ENCODE data around the gene PLLP.

Gene PLLP

GRCh38 chr16:57236022-57236350 is 48.5 kb downstream of the PLLP start:
- peaks cover 37% of the 10 kb centered on the region for H3K4me1 Mint-ChIP-seq
- ATAC-seq: no peak
- H3K4me3 Mint-ChIP-seq: no peak overlapping the region

GRCh38 chr16:57235128-57236021 is 49.1 kb downstream of the PLLP start:
- Mint-ChIP-seq H3K4me1 (peaks cover 31% of the 10 kb centered on the region), H3K4me3 (peak overlapping the region; percentile 32), H3K27ac (peak overlapping the region; percentile 83), H3K36me3 (peaks cover 49% of the 10 kb centered on the region), H3K9me3 (no peaks in the 10 kb centered on the region), H3K27me3 (no peaks in the 10 kb centered on the region)
- ATAC-seq: peak; percentile 81

More at GRCh38 chr16:57236022-57236350, 48.5 kb downstream of the PLLP start:
- Mint-ChIP-seq H3K9me3 (no peaks in the 10 kb centered on the region), H3K36me3 (peaks cover 43% of the 10 kb centered on the region), H3K27ac (peak overlapping the region; percentile 83), H3K27me3 (no peaks in the 10 kb centered on the region)

GRCh38 chr16:57234707-57235092 is 49.8 kb downstream of the PLLP start:
- peaks cover 52% of the 10 kb centered on the region for H3K36me3 Mint-ChIP-seq
- peaks cover 30% of the 10 kb centered on the region for H3K4me1 Mint-ChIP-seq
- H3K9me3 Mint-ChIP-seq: no peaks in the 10 kb centered on the region
- H3K27me3 Mint-ChIP-seq: no peaks in the 10 kb centered on the region
- peak; percentile 8 for ATAC-seq
- H3K4me3 Mint-ChIP-seq: no peak overlapping the region
- H3K27ac Mint-ChIP-seq: peak overlapping the region; percentile 83

DNA sequence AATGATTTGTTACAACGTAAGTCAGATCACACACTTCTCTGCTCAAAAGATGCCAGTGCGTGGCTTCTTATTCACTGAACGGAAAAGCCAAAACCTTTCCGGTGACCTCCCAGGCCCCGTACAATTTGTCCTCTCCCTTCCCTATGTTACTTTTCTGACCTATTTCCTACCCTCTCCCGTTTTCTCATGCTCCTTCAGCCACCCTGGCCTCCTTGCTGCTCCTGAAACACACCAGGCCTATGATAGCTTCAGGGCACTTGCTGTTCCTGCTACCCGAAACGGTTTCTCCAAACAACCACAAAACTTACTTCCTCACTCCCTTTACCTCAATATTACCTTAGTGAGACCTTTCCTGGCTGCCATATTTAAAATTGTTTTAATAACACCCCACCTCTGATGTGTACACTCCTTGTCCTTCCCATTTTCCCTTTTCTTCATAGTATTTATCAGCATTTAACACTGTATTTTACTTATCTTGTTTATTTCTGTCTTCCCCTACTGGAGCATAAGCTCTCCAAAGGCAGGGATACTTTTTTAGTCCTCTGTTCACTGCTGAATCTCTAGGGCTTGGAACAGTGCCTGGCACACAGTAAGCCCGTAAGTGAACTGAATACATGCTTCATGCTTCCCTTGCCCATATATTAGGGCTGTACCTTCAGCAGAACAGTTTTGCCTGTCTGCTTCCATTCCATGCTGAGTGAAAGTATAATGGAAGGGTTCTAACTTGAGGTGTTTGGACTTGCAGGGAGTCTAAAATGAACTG is 50.3 kb downstream of the PLLP start:
- Mint-ChIP-seq H3K36me3 (peaks cover 52% of the 10 kb centered on the region), H3K27me3 (no peaks in the 10 kb centered on the region), H3K27ac (peak overlapping the region; percentile 83), H3K4me1 (peaks cover 30% of the 10 kb centered on the region), H3K9me3 (no peaks in the 10 kb centered on the region), H3K4me3 (no peak overlapping the region)
- no peak for ATAC-seq

GRCh38 chr16:57231821-57232350 is 52.6 kb downstream of the PLLP start:
- no peaks in the 10 kb centered on the region for H3K9me3 Mint-ChIP-seq
- no peak overlapping the region for H3K27ac Mint-ChIP-seq
- H3K4me3 Mint-ChIP-seq: no peak overlapping the region
- H3K36me3 Mint-ChIP-seq: peaks cover 55% of the 10 kb centered on the region
- H3K4me1 Mint-ChIP-seq: peaks cover 30% of the 10 kb centered on the region
- ATAC-seq: no peak
- H3K27me3 Mint-ChIP-seq: no peaks in the 10 kb centered on the region

- Mint-ChIP-seq H3K27me3 (no peaks in the 10 kb centered on the region), H3K9me3 (no peaks in the 10 kb centered on the region), H3K36me3 (peaks cover 54% of the 10 kb centered on the region), H3K4me3 (no peak overlapping the region), H3K27ac (no peak overlapping the region), H3K4me1 (peaks cover 7% of the 10 kb centered on the region)
- no peak for ATAC-seq
These were observed 55.4 kb downstream of the PLLP start for GRCh38 chr16:57229079-57229478.

DNA sequence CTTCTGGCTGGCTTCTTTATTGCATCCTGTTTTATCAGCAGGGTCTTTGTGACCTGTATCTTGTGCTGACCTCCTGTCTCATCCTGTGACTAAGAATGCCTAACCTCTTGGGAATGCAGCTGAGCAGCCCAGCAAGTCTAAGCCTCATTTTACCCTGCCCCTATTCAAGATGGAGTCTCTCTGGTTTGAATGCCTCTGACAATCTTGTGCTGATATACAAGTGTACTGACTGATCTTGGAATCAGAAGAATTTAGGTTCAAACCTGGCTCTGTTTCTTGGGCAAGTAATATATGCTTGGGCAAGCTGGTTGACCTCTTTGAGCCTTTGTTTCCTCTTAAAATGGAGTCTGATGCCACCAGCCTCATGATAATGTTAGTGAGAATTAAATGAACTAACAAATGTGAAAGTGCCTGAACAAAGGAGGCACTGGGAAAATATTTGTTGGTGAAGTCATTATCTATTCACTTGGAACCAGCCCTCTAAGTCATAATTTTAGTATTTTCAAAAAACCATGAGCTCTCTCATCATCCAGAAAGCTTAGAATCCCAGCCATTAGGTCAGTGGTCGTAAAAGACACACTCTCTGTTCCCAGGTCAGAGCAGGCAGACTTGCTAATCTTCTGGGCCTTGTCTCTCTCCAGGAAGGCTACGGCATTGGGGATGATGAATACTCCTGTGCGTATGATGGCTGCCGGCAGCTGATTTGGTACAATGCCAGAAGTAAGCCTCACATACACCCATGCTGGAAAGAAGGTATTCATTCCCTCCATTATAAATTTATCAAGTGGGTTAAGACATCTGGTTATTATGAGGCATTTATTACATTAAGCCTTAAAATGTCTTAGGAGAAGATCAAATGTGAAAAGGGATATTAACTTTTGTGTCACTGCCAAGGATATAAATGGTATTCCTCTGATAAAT is 57.5 kb downstream of the PLLP start:
- no peaks in the 10 kb centered on the region for H3K9me3 Mint-ChIP-seq
- H3K27ac Mint-ChIP-seq: no peak overlapping the region
- H3K4me1 Mint-ChIP-seq: no peaks in the 10 kb centered on the region
- H3K4me3 Mint-ChIP-seq: no peak overlapping the region
- ATAC-seq: no peak
- H3K36me3 Mint-ChIP-seq: peaks cover 58% of the 10 kb centered on the region
- H3K27me3 Mint-ChIP-seq: no peaks in the 10 kb centered on the region

- ATAC-seq: no peak
These were observed 58.5 kb downstream of the PLLP start for GRCh38 chr16:57225978-57226377.

GRCh38 chr16:57224651-57225335 is 59.7 kb downstream of the PLLP start:
- H3K4me3 Mint-ChIP-seq: no peak overlapping the region
- H3K36me3 Mint-ChIP-seq: peaks cover 63% of the 10 kb centered on the region
- H3K27me3 Mint-ChIP-seq: no peaks in the 10 kb centered on the region
- no peak for ATAC-seq
- no peaks in the 10 kb centered on the region for H3K9me3 Mint-ChIP-seq
- no peak overlapping the region for H3K27ac Mint-ChIP-seq
- no peaks in the 10 kb centered on the region for H3K4me1 Mint-ChIP-seq

More at GRCh38 chr16:57225978-57226377, 58.5 kb downstream of the PLLP start:
- Mint-ChIP-seq H3K4me1 (no peaks in the 10 kb centered on the region), H3K9me3 (no peaks in the 10 kb centered on the region), H3K27me3 (no peaks in the 10 kb centered on the region), H3K27ac (no peak overlapping the region), H3K4me3 (no peak overlapping the region), H3K36me3 (peaks cover 61% of the 10 kb centered on the region)

DNA sequence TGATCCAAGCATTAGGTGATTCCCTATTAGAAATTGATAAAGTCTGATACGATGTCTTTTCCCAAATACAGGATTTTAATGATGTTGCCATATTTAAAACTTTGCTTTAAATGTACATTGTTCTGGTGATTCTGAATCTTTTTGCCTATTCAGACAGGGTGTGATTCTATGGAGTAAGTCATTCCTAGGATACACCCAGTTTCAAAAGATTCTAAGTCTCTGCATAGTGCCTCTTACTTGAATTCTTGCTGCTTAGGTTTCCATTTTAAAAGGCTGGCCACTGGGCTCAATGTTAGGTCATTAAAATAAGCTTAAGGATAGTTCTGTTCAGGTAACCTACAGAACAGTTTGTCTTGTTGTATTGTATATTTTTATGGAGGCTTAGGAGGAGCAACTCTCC is 61.4 kb downstream of the PLLP start:
- Mint-ChIP-seq H3K27me3 (no peaks in the 10 kb centered on the region), H3K36me3 (peaks cover 80% of the 10 kb centered on the region), H3K4me1 (no peaks in the 10 kb centered on the region), H3K27ac (no peak overlapping the region), H3K9me3 (peaks cover 7% of the 10 kb centered on the region), H3K4me3 (no peak overlapping the region)
- ATAC-seq: no peak

GRCh38 chr16:57216968-57217367 is 67.5 kb downstream of the PLLP start:
- Mint-ChIP-seq H3K4me3 (no peak overlapping the region), H3K27ac (no peak overlapping the region), H3K9me3 (peaks cover 16% of the 10 kb centered on the region), H3K4me1 (no peaks in the 10 kb centered on the region), H3K36me3 (peaks cover 89% of the 10 kb centered on the region), H3K27me3 (no peaks in the 10 kb centered on the region)
- no peak for ATAC-seq

DNA sequence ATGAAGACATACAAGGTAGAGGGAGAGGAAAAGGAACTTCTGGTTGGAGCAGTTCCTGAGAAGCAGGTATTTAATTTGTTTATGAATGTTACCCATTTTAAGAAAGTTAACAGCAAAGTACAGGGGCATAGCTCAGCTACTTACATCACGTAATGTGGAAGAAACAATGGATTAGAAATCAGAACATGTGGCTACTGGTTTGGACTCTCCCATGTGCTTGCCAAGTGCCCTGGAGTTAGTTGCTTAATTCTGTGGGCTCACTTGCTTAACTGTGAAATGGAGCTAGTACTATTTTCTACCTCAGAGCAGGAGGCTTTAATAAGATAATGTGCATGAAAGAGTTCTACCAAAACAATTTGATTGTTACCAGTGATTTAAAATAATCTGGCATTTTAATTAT is 71.0 kb downstream of the PLLP start:
- H3K4me1 Mint-ChIP-seq: peaks cover 6% of the 10 kb centered on the region
- no peak for ATAC-seq
- H3K36me3 Mint-ChIP-seq: peaks cover 78% of the 10 kb centered on the region
- no peak overlapping the region for H3K27ac Mint-ChIP-seq
- H3K4me3 Mint-ChIP-seq: no peak overlapping the region
- H3K9me3 Mint-ChIP-seq: peaks cover 12% of the 10 kb centered on the region
- no peaks in the 10 kb centered on the region for H3K27me3 Mint-ChIP-seq

GRCh38 chr16:57209780-57210179 is 74.7 kb downstream of the PLLP start:
- Mint-ChIP-seq H3K27me3 (no peaks in the 10 kb centered on the region), H3K4me1 (peaks cover 6% of the 10 kb centered on the region), H3K27ac (no peak overlapping the region), H3K9me3 (no peaks in the 10 kb centered on the region), H3K36me3 (peaks cover 62% of the 10 kb centered on the region), H3K4me3 (no peak overlapping the region)
- no peak for ATAC-seq

- no peaks in the 10 kb centered on the region for H3K27me3 Mint-ChIP-seq
- peaks cover 58% of the 10 kb centered on the region for H3K36me3 Mint-ChIP-seq
- no peak overlapping the region for H3K4me3 Mint-ChIP-seq
- no peak overlapping the region for H3K27ac Mint-ChIP-seq
- peaks cover 6% of the 10 kb centered on the region for H3K4me1 Mint-ChIP-seq
- ATAC-seq: no peak
- H3K9me3 Mint-ChIP-seq: no peaks in the 10 kb centered on the region
These were observed 75.5 kb downstream of the PLLP start for GRCh38 chr16:57208926-57209325.

Measured in stimulated activated memory B cell treated with anti-CD40 and anti-IgM and Interleukin-4, amounts not matched to agents 10 μg/mL and 1 μg/mL and 100 μg/mL, for 72 hours (primary cell).